ENCODE data around the gene URB1. TPM values are rescaled to one million over a fixed set of nuclear protein-coding genes. Genes with fewer than 3 reads are reported as not detected.
"Not testable (repeated sequence)": the region's sequence is repeated elsewhere in the genome, so short reads cannot be mapped to it uniquely, and the experiment has no call there.

Gene URB1
- total RNA-seq = 21.4 TPM

- no peaks in the 10 kb centered on the region for H3K9me3 ChIP-seq (ENCODE audit: control insufficient read depth in 3 of 3, low read length in 3 of 3)
- peaks cover 0 to 2% (median 0%) of the 10 kb centered on the region in 3 donors for H3K36me3 ChIP-seq (ENCODE audit: control insufficient read depth in 3 of 3, insufficient read depth in 3 of 3, low read length in 3 of 3)
- peaks cover 0 to 3% (median 0%) of the 10 kb centered on the region in 3 donors for H3K27me3 ChIP-seq (ENCODE audit: control insufficient read depth in 3 of 3, insufficient read depth in 3 of 3, low read length in 3 of 3)
- H3K4me1 ChIP-seq (ENCODE audit: control insufficient read depth in 3 of 3, insufficient read depth in 3 of 3, low read length in 3 of 3) = peaks cover 17 to 25% (median 19%) of the 10 kb centered on the region in 3 donors
- peak within 1 kb of the TSS; percentile 88 for H3K27ac ChIP-seq (ENCODE audit: low read depth, low read length)
- peak within 1 kb of the TSS; percentile 90 to 95 (median 91) for H3K4me3 ChIP-seq (ENCODE audit: low read length in 3 of 3)
- peak within 1 kb of the TSS; percentile 78 to 90 (median 89) for H3K9ac ChIP-seq (ENCODE audit: low read depth in 1 of 3, low read length in 3 of 3)
Measured at GRCh38 chr21:32392880-32393676, at the start of gene URB1. URB1 (minus strand) TSS chr21:32393012; CDS start chr21:32392910, 102 bp downstream.

GRCh38 chr21:32437729-32438128 is 44.9 kb upstream of the URB1 start:
- H3K4me3 ChIP-seq (ENCODE audit: low read length in 3 of 3) = no peak overlapping the region
- H3K9me3 ChIP-seq (ENCODE audit: control insufficient read depth in 3 of 3, low read length in 3 of 3) = no peaks in the 10 kb centered on the region
- H3K9ac ChIP-seq (ENCODE audit: low read depth in 1 of 3, low read length in 3 of 3) = no peak overlapping the region
- no peaks in the 10 kb centered on the region for H3K36me3 ChIP-seq (ENCODE audit: control insufficient read depth in 3 of 3, insufficient read depth in 3 of 3, low read length in 3 of 3)
- no peak overlapping the region for H3K27ac ChIP-seq (ENCODE audit: low read depth, low read length)
- H3K4me1 ChIP-seq (ENCODE audit: control insufficient read depth in 3 of 3, insufficient read depth in 3 of 3, low read length in 3 of 3) = peaks cover 0 to 6% (median 0%) of the 10 kb centered on the region in 3 donors
- no peaks in the 10 kb centered on the region for H3K27me3 ChIP-seq (ENCODE audit: control insufficient read depth in 3 of 3, insufficient read depth in 3 of 3, low read length in 3 of 3)

- not testable (repeated sequence) for H3K27me3 ChIP-seq (ENCODE audit: control insufficient read depth in 3 of 3, insufficient read depth in 3 of 3, low read length in 3 of 3); H3K4me3 ChIP-seq (ENCODE audit: low read length in 3 of 3); H3K9ac ChIP-seq (ENCODE audit: low read depth in 1 of 3, low read length in 3 of 3); H3K36me3 ChIP-seq (ENCODE audit: control insufficient read depth in 3 of 3, insufficient read depth in 3 of 3, low read length in 3 of 3); H3K27ac ChIP-seq (ENCODE audit: low read depth, low read length); H3K4me1 ChIP-seq (ENCODE audit: control insufficient read depth in 3 of 3, insufficient read depth in 3 of 3, low read length in 3 of 3); H3K9me3 ChIP-seq (ENCODE audit: control insufficient read depth in 3 of 3, low read length in 3 of 3)
Measured at GRCh38 chr21:32432982-32433660, 40.3 kb upstream of the URB1 start.

GRCh38 chr21:32427958-32428623 is 35.3 kb upstream of the URB1 start:
- Histone ChIP-seq H3K4me3 (ENCODE audit: low read length in 3 of 3) (no peak overlapping the region), H3K27me3 (ENCODE audit: control insufficient read depth in 3 of 3, insufficient read depth in 3 of 3, low read length in 3 of 3) (no peaks in the 10 kb centered on the region), H3K27ac (ENCODE audit: low read depth, low read length) (no peak overlapping the region), H3K36me3 (ENCODE audit: control insufficient read depth in 3 of 3, insufficient read depth in 3 of 3, low read length in 3 of 3) (no peaks in the 10 kb centered on the region), H3K9me3 (ENCODE audit: control insufficient read depth in 3 of 3, low read length in 3 of 3) (no peaks in the 10 kb centered on the region), H3K4me1 (ENCODE audit: control insufficient read depth in 3 of 3, insufficient read depth in 3 of 3, low read length in 3 of 3) (no peaks in the 10 kb centered on the region), H3K9ac (ENCODE audit: low read depth in 1 of 3, low read length in 3 of 3) (no peak overlapping the region)

- Histone ChIP-seq H3K27ac (ENCODE audit: low read depth, low read length) (no peak overlapping the region), H3K9ac (ENCODE audit: low read depth in 1 of 3, low read length in 3 of 3) (no peak overlapping the region), H3K4me3 (ENCODE audit: low read length in 3 of 3) (no peak overlapping the region), H3K36me3 (ENCODE audit: control insufficient read depth in 3 of 3, insufficient read depth in 3 of 3, low read length in 3 of 3) (no peaks in the 10 kb centered on the region), H3K27me3 (ENCODE audit: control insufficient read depth in 3 of 3, insufficient read depth in 3 of 3, low read length in 3 of 3) (no peaks in the 10 kb centered on the region), H3K9me3 (ENCODE audit: control insufficient read depth in 3 of 3, low read length in 3 of 3) (no peaks in the 10 kb centered on the region), H3K4me1 (ENCODE audit: control insufficient read depth in 3 of 3, insufficient read depth in 3 of 3, low read length in 3 of 3) (no peaks in the 10 kb centered on the region)
Measured at GRCh38 chr21:32426592-32427051, 33.8 kb upstream of the URB1 start.

- Histone ChIP-seq H3K9ac (ENCODE audit: low read depth in 1 of 3, low read length in 3 of 3) (no peak overlapping the region), H3K4me3 (ENCODE audit: low read length in 3 of 3) (no peak overlapping the region), H3K27ac (ENCODE audit: low read depth, low read length) (no peak overlapping the region), H3K27me3 (ENCODE audit: control insufficient read depth in 3 of 3, insufficient read depth in 3 of 3, low read length in 3 of 3) (no peaks in the 10 kb centered on the region), H3K9me3 (ENCODE audit: control insufficient read depth in 3 of 3, low read length in 3 of 3) (no peaks in the 10 kb centered on the region), H3K36me3 (ENCODE audit: control insufficient read depth in 3 of 3, insufficient read depth in 3 of 3, low read length in 3 of 3) (no peaks in the 10 kb centered on the region), H3K4me1 (ENCODE audit: control insufficient read depth in 3 of 3, insufficient read depth in 3 of 3, low read length in 3 of 3) (no peaks in the 10 kb centered on the region)
Measured at GRCh38 chr21:32426066-32426465, 33.3 kb upstream of the URB1 start.

- Histone ChIP-seq H3K36me3 (ENCODE audit: control insufficient read depth in 3 of 3, insufficient read depth in 3 of 3, low read length in 3 of 3) (no peaks in the 10 kb centered on the region), H3K27ac (ENCODE audit: low read depth, low read length) (no peak overlapping the region), H3K4me3 (ENCODE audit: low read length in 3 of 3) (no peak overlapping the region), H3K9ac (ENCODE audit: low read depth in 1 of 3, low read length in 3 of 3) (no peak overlapping the region), H3K9me3 (ENCODE audit: control insufficient read depth in 3 of 3, low read length in 3 of 3) (no peaks in the 10 kb centered on the region), H3K4me1 (ENCODE audit: control insufficient read depth in 3 of 3, insufficient read depth in 3 of 3, low read length in 3 of 3) (no peaks in the 10 kb centered on the region), H3K27me3 (ENCODE audit: control insufficient read depth in 3 of 3, insufficient read depth in 3 of 3, low read length in 3 of 3) (no peaks in the 10 kb centered on the region)
Measured at GRCh38 chr21:32425628-32426027, 32.8 kb upstream of the URB1 start.

GRCh38 chr21:32424674-32425073 is 31.9 kb upstream of the URB1 start:
- Histone ChIP-seq H3K4me1 (ENCODE audit: control insufficient read depth in 3 of 3, insufficient read depth in 3 of 3, low read length in 3 of 3) (no peaks in the 10 kb centered on the region), H3K9ac (ENCODE audit: low read depth in 1 of 3, low read length in 3 of 3) (no peak overlapping the region), H3K9me3 (ENCODE audit: control insufficient read depth in 3 of 3, low read length in 3 of 3) (no peaks in the 10 kb centered on the region), H3K36me3 (ENCODE audit: control insufficient read depth in 3 of 3, insufficient read depth in 3 of 3, low read length in 3 of 3) (no peaks in the 10 kb centered on the region), H3K27ac (ENCODE audit: low read depth, low read length) (no peak overlapping the region), H3K27me3 (ENCODE audit: control insufficient read depth in 3 of 3, insufficient read depth in 3 of 3, low read length in 3 of 3) (no peaks in the 10 kb centered on the region), H3K4me3 (ENCODE audit: low read length in 3 of 3) (no peak overlapping the region)

GRCh38 chr21:32424191-32424535 is 31.4 kb upstream of the URB1 start:
- Histone ChIP-seq H3K4me3 (ENCODE audit: low read length in 3 of 3) (no peak overlapping the region), H3K27me3 (ENCODE audit: control insufficient read depth in 3 of 3, insufficient read depth in 3 of 3, low read length in 3 of 3) (no peaks in the 10 kb centered on the region), H3K9ac (ENCODE audit: low read depth in 1 of 3, low read length in 3 of 3) (no peak overlapping the region), H3K27ac (ENCODE audit: low read depth, low read length) (no peak overlapping the region), H3K36me3 (ENCODE audit: control insufficient read depth in 3 of 3, insufficient read depth in 3 of 3, low read length in 3 of 3) (no peaks in the 10 kb centered on the region), H3K4me1 (ENCODE audit: control insufficient read depth in 3 of 3, insufficient read depth in 3 of 3, low read length in 3 of 3) (no peaks in the 10 kb centered on the region), H3K9me3 (ENCODE audit: control insufficient read depth in 3 of 3, low read length in 3 of 3) (no peaks in the 10 kb centered on the region)

Data from skeletal muscle tissue (tissue), 4 donors.